ENCODE measurements around the gene DENND2C. TPM values are rescaled to one million over a fixed set of nuclear protein-coding genes. Genes with fewer than 3 reads are reported as not detected.

The DENND2C gene
- total RNA-seq, 2 donors from 2014 or later, result 2.3 to 3.1 TPM

GRCh38 chr1:114559356-114559755, 110.5 kb downstream of the DENND2C start:
- ATAC-seq (no peak), DNase-seq (no peak)
- intact Hi-C loops (cut with DNase I), result no loop called here

GRCh38 chr1:114558544-114558943, 111.3 kb downstream of the DENND2C start:
- ATAC-seq, result no peak
- DNase-seq, result no peak
- intact Hi-C loops (cut with DNase I), result no loop called here

- ATAC-seq, result no peak
- intact Hi-C loops (cut with DNase I), result no loop called here
- no peak for DNase-seq
These were observed 115.3 kb downstream of the DENND2C start for GRCh38 chr1:114554577-114554976.

GRCh38 chr1:114552106-114552639, 117.7 kb downstream of the DENND2C start:
- DNase-seq (no peak), ATAC-seq (no peak)
- intact Hi-C loops (cut with DNase I), result no loop called here

GRCh38 chr1:114551400-114551799, 118.4 kb downstream of the DENND2C start:
- intact Hi-C loops (cut with DNase I), result no loop called here
- ATAC-seq (no peak), DNase-seq (no peak)

GRCh38 chr1:114550336-114550735, 119.5 kb downstream of the DENND2C start:
- intact Hi-C loops (cut with DNase I), result no loop called here
- DNase-seq (no peak), ATAC-seq (no peak)

GRCh38 chr1:114549137-114549536, 120.7 kb downstream of the DENND2C start:
- DNase-seq, result no peak
- no peak for ATAC-seq
- intact Hi-C loops (cut with DNase I), result no loop called here

- DNase-seq, result no peak
- intact Hi-C loops (cut with DNase I), result no loop called here
- ATAC-seq, result no peak
These were observed 122.8 kb downstream of the DENND2C start for GRCh38 chr1:114547076-114547475.

- DNase-seq, result no peak
- intact Hi-C loops (cut with DNase I), result no loop called here
- ATAC-seq, result no peak
These were observed 124.1 kb downstream of the DENND2C start for GRCh38 chr1:114545796-114546195.

GRCh38 chr1:114545315-114545714, 124.5 kb downstream of the DENND2C start:
- intact Hi-C loops (cut with DNase I), result no loop called here
- ATAC-seq (no peak), DNase-seq (no peak)

GRCh38 chr1:114540821-114541220, 129.0 kb downstream of the DENND2C start:
- ATAC-seq (no peak), DNase-seq (no peak)
- intact Hi-C loops (cut with DNase I), result no loop called here

- no peak for ATAC-seq
- intact Hi-C loops (cut with DNase I), result no loop called here
- no peak for DNase-seq
These were observed 129.6 kb downstream of the DENND2C start for GRCh38 chr1:114540272-114540671.

GRCh38 chr1:114536043-114536442, 133.8 kb downstream of the DENND2C start:
- intact Hi-C loops (cut with DNase I), result no loop called here
- ATAC-seq (no peak), DNase-seq (no peak)

- intact Hi-C loops (cut with DNase I), result no loop called here
- ATAC-seq, result no peak
- DNase-seq, result no peak
These were observed 134.4 kb downstream of the DENND2C start for GRCh38 chr1:114535401-114535800.

Other genes starting within 250 kb of the DENND2C start
- gene TRIM33, start 158.8 kb downstream of the DENND2C start, total RNA-seq, result 10 to 100 TPM; 15.3 to 16.7 TPM
- gene BCAS2, start 88.4 kb downstream of the DENND2C start, total RNA-seq, result 10 to 100 TPM; 25.8 to 34.7 TPM
- not detected for gene AMPD1, start 25.5 kb upstream of the DENND2C start, total RNA-seq
- gene NRAS, start 46.7 kb upstream of the DENND2C start, total RNA-seq, result 10 to 100 TPM in 1 of 2 donors, 1 to 10 TPM in 1; 9.6 to 17.4 TPM
- gene CSDE1, start 87.9 kb upstream of the DENND2C start, total RNA-seq, result 100 to 1,000 TPM; 622 to 652 TPM
- gene SIKE1, start 110.6 kb upstream of the DENND2C start, total RNA-seq, result 10 to 100 TPM; 33.2 to 34.9 TPM
- under 1 TPM in 1 of 2 donors, not detected in 1; 0.10 TPM for gene SYCP1, start 184.8 kb upstream of the DENND2C start, total RNA-seq